ENCODE results near the gene FRMD4B.

Gene FRMD4B

GRCh38 chr3:69121513-69121912 lies 264.4 kb downstream of the FRMD4B start:
- no peak for DNase-seq (ENCODE audit: low read depth)

GRCh38 chr3:69120879-69121464 lies 264.9 kb downstream of the FRMD4B start:
- DNase-seq (ENCODE audit: low read depth), result peak; percentile 77

All from activated T-cell treated with anti-CD3 and anti-CD28 coated beads for 24 hours (primary cell).